HG03354 (cell line): ENCODE results near the gene SLC4A11.
"Not testable (repeated sequence)": the region's sequence is repeated elsewhere in the genome, so short reads cannot be mapped to it uniquely, and the experiment has no call there.

Experiments used
- ATAC-seq: cut with Tn5 transposase; IDR thresholded peaks from one replicate; pipeline ENCODE4 v1.9.1; 2021; ENCODE audit warnings: mild to moderate bottlenecking; ENCODE audit not compliant: unreplicated experiment, poor library complexity, severe bottlenecking

SLC4A11 gene

GRCh38 chr20:3209946-3210317 is 29.1 kb downstream of the SLC4A11 start:
- ATAC-seq, result peak; percentile 24

DNA sequence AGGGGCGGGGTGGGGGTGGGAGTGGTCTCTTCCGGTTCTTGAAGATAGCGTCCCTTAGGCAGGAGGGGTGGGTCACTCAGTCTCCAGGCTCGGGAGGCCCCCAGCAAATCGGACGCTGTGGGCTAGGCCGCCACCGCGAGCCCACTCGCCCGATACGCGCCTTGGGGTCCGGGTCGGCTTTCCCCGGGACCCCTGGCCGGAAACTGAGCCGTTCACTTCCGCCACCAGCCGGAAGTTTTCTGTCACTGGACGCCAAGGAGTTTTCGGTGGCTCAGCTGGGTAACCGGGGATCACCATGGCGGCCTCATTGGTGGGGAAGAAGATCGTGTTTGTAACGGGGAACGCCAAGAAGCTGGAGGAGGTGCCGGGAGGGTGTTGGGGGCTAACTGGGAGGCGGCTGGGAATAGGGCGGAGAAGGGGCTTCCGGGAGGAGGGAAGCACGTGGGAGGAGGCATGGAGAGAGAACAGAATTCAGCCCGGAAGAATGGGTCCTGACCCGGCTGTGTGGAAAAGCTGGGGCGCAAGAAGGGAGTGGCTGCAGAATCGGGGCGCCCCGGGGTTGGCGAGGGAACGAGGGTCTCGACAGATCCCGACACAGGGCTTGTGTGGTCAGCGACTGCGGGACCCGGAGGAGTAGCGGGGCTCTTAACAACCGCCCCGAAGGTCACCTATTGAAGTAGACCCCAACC is 29.6 kb downstream of the SLC4A11 start, which contains the start of gene ITPA:
ITPA (plus strand) TSS at position 242 of the 689 bp plus-strand sequence; CDS start at position 296, 54 bp downstream.
- ATAC-seq, result peak; percentile 54

DNA sequence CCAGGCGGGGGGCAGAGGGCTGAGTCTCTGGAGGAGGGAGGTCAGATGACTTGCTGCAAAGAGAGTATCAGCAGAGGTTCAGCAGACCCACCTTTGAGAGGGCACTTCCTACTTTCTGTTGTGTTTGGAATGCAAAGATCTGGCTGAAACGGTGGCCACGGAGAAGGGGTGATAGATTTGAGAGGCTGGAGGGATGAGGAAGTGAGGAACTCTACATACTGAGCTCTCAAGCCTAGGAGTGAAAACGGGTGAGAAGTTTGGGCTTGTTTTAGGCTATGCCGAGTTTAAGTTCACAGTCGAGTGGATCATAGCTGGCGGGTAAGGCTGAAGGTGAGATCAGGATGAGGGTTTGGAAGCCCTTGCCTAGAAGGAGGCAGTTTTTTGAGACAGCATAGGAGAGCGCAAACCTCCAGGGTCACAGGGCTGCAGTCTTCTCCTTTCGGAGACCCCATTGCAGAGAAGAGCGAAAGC is 30.2 kb downstream of the SLC4A11 start:
- ATAC-seq, result no peak

DNA sequence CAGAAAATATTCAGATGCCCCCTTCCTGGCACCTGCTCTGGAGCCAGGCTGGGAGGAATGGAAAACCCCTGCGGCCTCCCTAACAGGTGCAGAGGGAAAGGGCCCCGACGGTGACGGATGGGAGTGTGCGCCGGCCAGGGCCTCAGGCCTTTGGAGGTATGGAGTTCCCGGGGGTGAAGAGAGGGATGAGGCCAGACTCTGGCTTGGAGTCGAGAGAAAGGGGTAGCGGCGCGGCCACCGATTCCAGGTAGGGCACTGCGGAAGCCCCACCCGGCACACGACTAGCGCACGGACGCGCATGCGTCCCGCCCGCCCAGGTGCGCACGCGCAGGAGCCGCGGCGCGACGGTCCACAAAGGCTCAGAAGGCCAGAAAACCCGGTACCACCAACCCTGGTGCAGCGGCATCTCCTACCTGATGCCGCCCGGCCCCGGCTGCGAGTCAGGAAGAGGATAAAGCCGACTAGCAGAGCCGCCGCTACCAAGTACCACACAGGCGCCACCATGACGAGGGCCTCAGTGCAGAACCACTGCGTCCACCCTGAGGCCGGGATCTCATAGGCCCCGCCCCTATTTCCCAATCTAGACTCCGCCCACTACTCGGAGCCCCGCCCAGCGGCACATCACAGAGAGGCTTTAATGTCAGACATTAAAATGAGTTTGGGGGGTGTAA is 34.7 kb downstream of the SLC4A11 start, which contains the start of gene DDRGK1:
DDRGK1 (minus strand) TSS at position 559 of the 671 bp plus-strand sequence; CDS start at position 504, 55 bp downstream.
- peak; percentile 83 for ATAC-seq

DNA sequence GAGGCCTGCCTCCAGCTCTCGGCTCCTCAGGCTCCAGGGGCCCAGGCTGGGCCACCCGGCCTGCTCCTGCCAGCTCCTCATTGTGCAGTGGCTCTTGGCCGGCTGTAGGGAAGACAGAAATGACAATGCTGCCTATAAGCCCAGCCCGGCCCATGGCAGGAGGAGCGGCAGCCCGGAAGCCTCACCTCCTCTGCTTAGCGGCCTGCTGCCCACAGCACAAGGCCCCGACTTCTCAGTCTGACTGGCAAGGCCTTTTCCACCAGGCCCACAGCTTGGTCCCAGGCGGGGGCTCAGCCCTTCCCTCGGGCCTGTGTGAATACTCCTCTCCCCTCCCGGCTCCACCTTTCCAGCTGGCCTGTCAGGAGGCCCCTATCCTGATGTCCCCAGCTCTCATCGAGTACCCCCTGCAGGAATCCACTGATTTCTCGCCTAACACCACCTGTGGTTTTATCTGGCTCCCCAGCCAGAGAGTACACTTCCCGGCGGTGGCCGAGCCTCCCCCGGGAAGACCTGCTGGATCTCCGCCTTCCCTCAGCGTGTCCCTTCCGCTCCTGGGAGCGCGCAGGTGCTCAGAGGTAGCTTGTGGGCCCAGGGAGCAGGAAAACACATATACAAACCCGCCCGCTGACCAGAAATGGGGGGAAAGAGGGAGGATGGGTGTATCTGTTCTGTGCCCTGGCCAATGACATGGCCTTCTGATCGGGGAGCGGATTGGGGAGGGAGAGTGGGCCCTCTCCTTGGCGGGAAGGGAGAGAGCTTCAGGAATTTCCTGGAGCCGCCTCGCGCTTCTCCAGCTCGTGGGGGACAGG is 35.5 kb downstream of the SLC4A11 start:
- ATAC-seq, result peak; percentile 21

DNA sequence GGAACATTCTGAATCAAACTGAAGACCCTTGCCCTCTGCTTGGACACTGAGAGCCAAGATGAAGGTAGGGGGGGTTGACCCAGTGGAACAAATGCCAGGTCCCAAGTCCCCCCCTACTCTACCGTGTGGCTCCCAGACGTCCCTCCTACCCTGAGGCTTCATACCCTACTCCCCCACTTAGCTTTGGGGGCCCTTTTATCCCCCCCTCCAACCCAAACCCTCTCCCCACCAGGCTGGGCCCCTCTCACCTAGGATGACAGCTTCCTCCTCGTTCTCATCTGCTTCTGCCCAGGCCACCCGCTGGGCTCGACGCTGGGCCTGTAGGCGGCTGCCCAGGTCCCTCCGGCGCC is 36.0 kb downstream of the SLC4A11 start:
- ATAC-seq, result no peak

- no peak for ATAC-seq
These were observed 38.8 kb downstream of the SLC4A11 start for GRCh38 chr20:3199976-3200755.

DNA sequence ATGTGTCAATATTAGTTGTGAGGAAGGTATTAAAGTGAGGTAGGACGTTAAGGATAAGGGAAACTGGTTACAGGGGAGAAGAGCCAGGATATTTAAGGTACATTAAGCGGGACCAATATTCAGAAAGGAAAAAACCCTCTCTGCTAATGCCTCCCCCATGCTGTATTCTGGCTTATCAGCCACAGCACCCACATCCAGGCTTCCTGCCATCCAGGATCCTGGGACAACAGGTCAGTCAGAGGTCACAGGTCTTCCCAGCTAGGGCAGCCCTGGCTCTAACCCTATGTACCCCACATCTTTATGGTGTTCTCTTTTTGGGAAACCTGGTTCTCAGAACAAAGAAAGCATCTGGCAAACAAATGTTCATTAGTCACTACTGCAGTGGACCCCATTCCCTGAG is 39.8 kb downstream of the SLC4A11 start:
- ATAC-seq, result no peak

- ATAC-seq, result no peak
These were observed 43.3 kb downstream of the SLC4A11 start for GRCh38 chr20:3195590-3196237.

GRCh38 chr20:3194617-3195280 is 44.2 kb downstream of the SLC4A11 start:
- ATAC-seq, result no peak

GRCh38 chr20:3193806-3194616 is 45.0 kb downstream of the SLC4A11 start:
- ATAC-seq, result no peak

DNA sequence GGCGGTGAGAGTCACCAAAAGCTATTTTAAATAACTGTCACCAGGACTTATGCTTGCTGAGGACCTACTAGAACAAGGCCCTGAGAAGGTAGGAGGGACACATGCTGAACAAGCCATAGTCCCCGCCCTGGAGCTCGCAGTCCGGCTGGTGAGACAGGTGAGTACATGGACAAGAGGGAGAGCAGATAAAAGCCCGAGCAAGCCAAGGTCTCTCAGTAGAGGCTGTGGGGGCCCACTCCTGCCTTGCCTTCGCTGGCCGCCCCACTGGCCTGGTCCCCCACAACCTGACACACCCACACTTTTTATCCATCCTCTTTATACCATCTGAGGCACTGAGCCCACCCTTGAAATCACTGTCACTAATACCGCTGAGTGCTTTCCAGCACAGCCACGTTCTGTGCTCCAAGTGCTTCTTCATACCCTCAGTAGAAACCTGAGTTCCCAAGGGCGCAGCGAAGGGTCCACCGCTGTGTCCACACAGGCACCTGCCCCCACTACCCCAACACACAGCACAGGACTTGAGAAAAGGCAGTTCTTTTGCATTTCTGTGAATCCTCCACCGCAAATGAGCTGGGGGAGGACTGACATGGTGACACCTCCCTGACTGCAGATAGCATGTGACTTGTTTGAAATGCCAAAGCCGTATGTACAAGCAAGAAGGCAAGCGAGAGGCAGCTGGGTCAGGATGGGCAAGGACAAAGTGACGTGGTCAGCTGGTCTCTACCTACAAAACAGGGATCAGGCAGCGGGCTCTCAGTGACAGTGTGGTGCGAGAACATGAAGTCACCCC is 46.6 kb downstream of the SLC4A11 start:
- no peak for ATAC-seq

DNA sequence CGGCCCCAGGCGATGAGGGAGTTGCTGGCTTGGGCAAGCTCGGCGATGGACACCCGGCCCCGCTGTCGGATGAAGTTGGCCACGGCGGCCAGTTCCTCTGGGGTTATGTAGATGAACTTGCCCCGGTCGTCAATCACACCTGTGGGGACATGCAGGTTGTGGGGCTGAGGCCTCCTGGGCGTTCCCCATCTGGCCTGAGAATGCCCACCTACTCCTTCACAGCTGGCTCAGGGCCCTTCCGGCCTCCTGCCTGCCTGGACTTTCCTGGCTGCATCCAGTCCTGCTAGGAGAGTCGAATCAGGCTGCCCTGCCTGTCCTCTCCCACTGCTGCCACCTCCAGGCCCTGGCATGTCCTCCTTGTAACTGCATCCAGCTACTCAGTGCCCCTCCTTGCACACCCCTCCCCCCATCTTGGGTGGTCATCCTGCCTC is 48.3 kb downstream of the SLC4A11 start:
- ATAC-seq, result no peak

GRCh38 chr20:3189561-3190131 is 49.3 kb downstream of the SLC4A11 start:
- ATAC-seq, result no peak

DNA sequence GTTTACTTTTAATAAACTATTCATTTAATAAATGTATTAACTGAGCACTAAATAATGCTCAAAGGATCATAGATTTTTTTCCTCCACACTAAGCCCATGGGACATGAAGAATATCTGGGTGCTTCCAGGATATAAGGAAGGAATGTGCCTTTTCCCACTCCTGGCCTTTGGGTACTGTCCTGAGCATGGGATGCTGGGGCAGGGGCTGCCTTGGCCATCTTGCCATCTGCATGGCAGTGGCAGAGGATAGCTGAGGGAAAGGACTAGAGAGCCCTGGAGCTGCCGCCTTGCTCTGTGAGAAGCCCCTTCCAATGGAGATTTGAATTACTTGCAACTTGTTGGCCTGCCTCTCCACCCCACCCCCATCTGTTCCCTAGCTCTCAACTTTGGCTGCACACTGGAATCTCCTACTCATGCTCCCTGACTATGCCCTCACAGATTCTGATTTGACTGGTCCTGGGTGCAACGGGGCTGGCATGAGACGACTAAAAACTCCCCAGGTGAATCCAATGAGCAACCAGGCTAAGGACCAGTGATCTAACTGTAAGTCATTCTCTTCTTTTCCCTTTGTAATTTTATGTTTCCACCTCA is 50.1 kb downstream of the SLC4A11 start:
- ATAC-seq, result no peak

GRCh38 chr20:3187861-3188260 is 51.1 kb downstream of the SLC4A11 start:
- not testable (repeated sequence) for ATAC-seq
